Loucy (cell line): ENCODE data around the gene PCK1.

ENCODE experiments used
- H2AFZ ChIP-seq: fragments of 200-600 bp; sonication (generic); 2 replicates; pipeline ENCODE4 v1.6.0; 2016; ENCODE audit warnings: antibody characterized with exemption, mild to moderate bottlenecking, low read length, moderate library complexity
- H3F3A ChIP-seq: fragments of 200-600 bp; 2 replicates; pipeline ENCODE4 v1.6.0; 2016; ENCODE audit warnings: antibody characterized with exemption, low read depth, mild to moderate bottlenecking
- H3K27me3 ChIP-seq: fragments of 200-600 bp; sonication (generic); 2 replicates; pipeline ENCODE4 v1.6.1; 2014; ENCODE audit warnings: low read length, mild to moderate bottlenecking; ENCODE audit not compliant: insufficient read depth, poor library complexity, severe bottlenecking
- H3K36me3 ChIP-seq: fragments of 200-600 bp; sonication (generic); 2 replicates; pipeline ENCODE4 v1.6.1; 2016; ENCODE audit warnings: low read length; ENCODE audit not compliant: insufficient read depth
- H3K4me1 ChIP-seq: fragments of 200-600 bp; sonication (generic); 2 replicates; pipeline ENCODE4 v1.5.1; 2014; ENCODE audit warnings: low read length, mild to moderate bottlenecking; ENCODE audit not compliant: insufficient read depth, poor library complexity, severe bottlenecking
- H3K4me2 ChIP-seq: fragments of 200-600 bp; sonication (generic); 2 replicates; pipeline ENCODE4 v1.6.0; 2014; ENCODE audit warnings: antibody characterized with exemption, low read length, low read depth, mild to moderate bottlenecking; ENCODE audit not compliant: poor library complexity, severe bottlenecking
- H3K4me3 ChIP-seq: fragments of 200-600 bp; sonication (generic); 2 replicates; pipeline ENCODE4 v1.5.1; 2014; ENCODE audit warnings: low read length, mild to moderate bottlenecking, mixed read lengths; ENCODE audit not compliant: poor library complexity, severe bottlenecking
- H3K79me2 ChIP-seq: fragments of 200-600 bp; sonication (generic); 2 replicates; pipeline ENCODE4 v1.6.1; 2014; ENCODE audit warnings: low read length; ENCODE audit not compliant: insufficient read depth
- H3K9ac ChIP-seq: fragments of 200-600 bp; sonication (generic); 2 replicates; pipeline ENCODE4 v1.6.0; 2014; ENCODE audit warnings: mild to moderate bottlenecking, low read depth, low read length, moderate library complexity; ENCODE audit not compliant: poor library complexity, severe bottlenecking
- H3K9me2 ChIP-seq: fragments of 200-600 bp; sonication (generic); replicated peaks from 2 replicates; pipeline ENCODE4 v1.6.1; 2016; ENCODE audit warnings: low read depth, low read length, mixed read lengths
- H3K9me3 ChIP-seq: fragments of 200-600 bp; sonication (generic); 2 replicates; pipeline ENCODE4 v1.6.1; 2014; ENCODE audit warnings: mild to moderate bottlenecking, antibody characterized with exemption, low read length, low read depth; ENCODE audit not compliant: insufficient read depth
- H4K20me1 ChIP-seq: fragments of 200-600 bp; sonication (generic); 2 replicates; pipeline ENCODE4 v1.6.0; 2014; ENCODE audit warnings: antibody characterized with exemption, low read length, mild to moderate bottlenecking; ENCODE audit not compliant: insufficient read depth, poor library complexity, severe bottlenecking
- EZH2phosphoT487 ChIP-seq: fragments of 200-600 bp; IDR thresholded peaks from 2 replicates; pipeline ENCODE4 v1.6.1; 2018; ENCODE audit warnings: antibody characterized with exemption, mild to moderate bottlenecking, moderate library complexity, borderline replicate concordance
- TF ChIP-seq, protein P1 (sequence below): fragments of 200-600 bp; sonication (generic); conservative IDR thresholded peaks from 2 replicates; pipeline ENCODE4 v1.5.1; 2014; ENCODE audit warnings: mild to moderate bottlenecking, antibody characterized with exemption, low read length

The PCK1 gene

GRCh38 chr20:57566803-57567459, 6.0 kb downstream of the PCK1 start:
- Histone ChIP-seq H3F3A (no peaks in the 10 kb centered on the region), H4K20me1 (no peaks in the 10 kb centered on the region), H3K9ac (no peak overlapping the region), H3K9me2 (no peaks in the 10 kb centered on the region), H3K36me3 (no peaks in the 10 kb centered on the region), H3K4me1 (no peaks in the 10 kb centered on the region), H3K4me3 (no peak overlapping the region), H3K9me3 (no peaks in the 10 kb centered on the region), H3K27me3 (no peaks in the 10 kb centered on the region), H3K79me2 (no peaks in the 10 kb centered on the region), H2AFZ (no peak overlapping the region), H3K4me2 (no peak overlapping the region)
- TF ChIP-seq EZH2phosphoT487, result no peak

DNA sequence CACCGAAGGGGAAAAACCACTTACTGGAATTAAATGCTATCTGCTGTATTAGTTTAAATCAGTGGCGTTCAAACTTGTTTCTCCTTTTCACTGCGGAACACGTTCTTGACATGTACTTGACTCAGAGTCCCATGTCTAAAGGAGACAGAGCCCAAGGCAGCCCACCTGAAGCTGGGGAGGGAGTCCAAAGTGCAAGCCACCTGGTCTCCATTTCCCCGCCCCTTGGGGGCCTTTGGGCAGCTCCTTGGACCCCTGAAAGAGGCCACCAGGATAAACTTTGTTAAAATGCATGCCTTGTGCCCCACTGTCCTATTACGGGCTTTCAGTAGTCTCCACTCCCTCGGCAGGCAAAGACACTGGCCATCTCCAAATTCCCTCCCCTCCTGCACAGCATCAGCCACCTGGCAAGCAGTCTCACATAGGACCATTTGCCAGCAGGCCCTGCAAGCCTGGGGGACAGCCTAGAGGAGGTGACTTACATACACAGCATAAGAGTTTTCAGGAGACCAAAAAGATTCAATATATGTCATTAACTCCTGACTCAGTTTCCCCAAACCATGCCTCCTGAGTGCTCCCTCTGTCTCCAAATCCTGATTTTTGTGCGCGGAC, 6.7 kb downstream of the PCK1 start:
- no peaks in the 10 kb centered on the region for H3K9me2 ChIP-seq
- H3K4me2 ChIP-seq, result no peak overlapping the region
- no peak overlapping the region for H3K4me3 ChIP-seq
- no peaks in the 10 kb centered on the region for H3K27me3 ChIP-seq
- H3K9ac ChIP-seq, result no peak overlapping the region
- no peaks in the 10 kb centered on the region for H3F3A ChIP-seq
- no peaks in the 10 kb centered on the region for H3K9me3 ChIP-seq
- H2AFZ ChIP-seq, result no peak overlapping the region
- H4K20me1 ChIP-seq, result no peaks in the 10 kb centered on the region
- H3K4me1 ChIP-seq, result no peaks in the 10 kb centered on the region
- no peaks in the 10 kb centered on the region for H3K36me3 ChIP-seq
- TF ChIP-seq, protein P1, sequence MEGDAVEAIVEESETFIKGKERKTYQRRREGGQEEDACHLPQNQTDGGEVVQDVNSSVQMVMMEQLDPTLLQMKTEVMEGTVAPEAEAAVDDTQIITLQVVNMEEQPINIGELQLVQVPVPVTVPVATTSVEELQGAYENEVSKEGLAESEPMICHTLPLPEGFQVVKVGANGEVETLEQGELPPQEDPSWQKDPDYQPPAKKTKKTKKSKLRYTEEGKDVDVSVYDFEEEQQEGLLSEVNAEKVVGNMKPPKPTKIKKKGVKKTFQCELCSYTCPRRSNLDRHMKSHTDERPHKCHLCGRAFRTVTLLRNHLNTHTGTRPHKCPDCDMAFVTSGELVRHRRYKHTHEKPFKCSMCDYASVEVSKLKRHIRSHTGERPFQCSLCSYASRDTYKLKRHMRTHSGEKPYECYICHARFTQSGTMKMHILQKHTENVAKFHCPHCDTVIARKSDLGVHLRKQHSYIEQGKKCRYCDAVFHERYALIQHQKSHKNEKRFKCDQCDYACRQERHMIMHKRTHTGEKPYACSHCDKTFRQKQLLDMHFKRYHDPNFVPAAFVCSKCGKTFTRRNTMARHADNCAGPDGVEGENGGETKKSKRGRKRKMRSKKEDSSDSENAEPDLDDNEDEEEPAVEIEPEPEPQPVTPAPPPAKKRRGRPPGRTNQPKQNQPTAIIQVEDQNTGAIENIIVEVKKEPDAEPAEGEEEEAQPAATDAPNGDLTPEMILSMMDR, result no peak
- no peak for TF ChIP-seq EZH2phosphoT487
- H3K79me2 ChIP-seq, result no peaks in the 10 kb centered on the region

DNA sequence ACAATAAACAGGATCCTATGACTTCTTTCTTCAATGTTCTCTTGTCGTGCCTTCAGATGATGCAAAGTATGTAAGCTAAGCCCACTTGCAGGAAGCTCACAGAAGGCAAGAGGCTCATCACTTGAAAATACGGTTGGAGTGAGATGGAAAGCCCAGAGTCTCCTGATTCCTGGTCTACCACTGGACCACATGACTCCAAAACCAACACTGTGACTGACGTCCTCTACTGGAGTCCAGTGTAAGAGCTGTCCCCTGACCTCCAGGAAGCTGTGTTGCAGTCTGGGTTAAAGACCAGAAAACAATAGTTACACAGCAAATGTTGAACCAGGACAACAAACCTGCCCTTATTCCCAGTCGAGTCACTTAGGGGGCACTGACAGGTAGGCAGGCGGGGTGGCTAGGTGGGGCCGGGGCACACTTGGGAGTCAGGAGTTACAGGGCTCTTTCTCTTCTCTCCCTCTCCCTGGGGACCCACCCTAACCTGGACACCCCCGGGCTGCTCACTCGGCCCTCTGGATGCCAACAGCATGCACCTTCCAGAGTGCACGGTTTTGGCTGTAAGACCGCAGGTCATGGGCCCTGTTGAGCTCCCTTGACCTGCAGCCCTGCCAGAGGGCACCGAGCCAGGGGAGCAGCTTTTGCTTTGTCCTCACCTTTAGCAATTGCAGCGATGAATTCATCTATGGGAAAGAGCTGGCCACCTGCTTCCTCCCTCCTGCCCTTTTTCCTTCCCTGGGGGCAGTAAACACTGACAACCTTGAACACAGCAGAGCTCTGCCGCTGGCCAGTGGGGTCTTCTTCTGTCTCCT, 7.4 kb downstream of the PCK1 start:
- Histone ChIP-seq H3K4me2 (no peak overlapping the region), H3K36me3 (no peaks in the 10 kb centered on the region), H3F3A (no peaks in the 10 kb centered on the region), H3K9me3 (no peaks in the 10 kb centered on the region), H3K4me3 (no peak overlapping the region), H3K9me2 (no peaks in the 10 kb centered on the region), H3K79me2 (no peaks in the 10 kb centered on the region), H3K9ac (no peak overlapping the region), H2AFZ (no peak overlapping the region), H3K4me1 (no peaks in the 10 kb centered on the region), H3K27me3 (no peaks in the 10 kb centered on the region), H4K20me1 (no peaks in the 10 kb centered on the region)
- TF ChIP-seq, protein P1, result no peak
- TF ChIP-seq EZH2phosphoT487, result no peak
